NB4 (cell line): Measurements from ENCODE around the gene KLHL30.

Source experiments
- DNase-seq: peaks from one replicate; pipeline ENCODE4 v3.0.0; 2010; ENCODE audit warnings: low read depth
- H3K4me3 ChIP-seq: one replicate; pipeline ENCODE4 v1.5.1; 2011; ENCODE audit warnings: mild to moderate bottlenecking, low read depth, low read length, moderate library complexity
- CTCF ChIP-seq: IDR thresholded peaks from one replicate; pipeline ENCODE4 v1.5.1; 2012; ENCODE audit warnings: low read depth, low read length
- MAX ChIP-seq: IDR thresholded peaks from 2 replicates; pipeline ENCODE4 v1.6.1; 2011; ENCODE audit warnings: low read depth, low read length
- MYC ChIP-seq: IDR thresholded peaks from 2 replicates; pipeline ENCODE4 v1.6.1; 2011; ENCODE audit warnings: low read depth, low read length
- POLR2A ChIP-seq: IDR thresholded peaks from 2 replicates; pipeline ENCODE4 v1.6.1; 2011; ENCODE audit warnings: mild to moderate bottlenecking; ENCODE audit not compliant: insufficient read length; ENCODE audit errors: extremely low read depth

The KLHL30 gene

DNA sequence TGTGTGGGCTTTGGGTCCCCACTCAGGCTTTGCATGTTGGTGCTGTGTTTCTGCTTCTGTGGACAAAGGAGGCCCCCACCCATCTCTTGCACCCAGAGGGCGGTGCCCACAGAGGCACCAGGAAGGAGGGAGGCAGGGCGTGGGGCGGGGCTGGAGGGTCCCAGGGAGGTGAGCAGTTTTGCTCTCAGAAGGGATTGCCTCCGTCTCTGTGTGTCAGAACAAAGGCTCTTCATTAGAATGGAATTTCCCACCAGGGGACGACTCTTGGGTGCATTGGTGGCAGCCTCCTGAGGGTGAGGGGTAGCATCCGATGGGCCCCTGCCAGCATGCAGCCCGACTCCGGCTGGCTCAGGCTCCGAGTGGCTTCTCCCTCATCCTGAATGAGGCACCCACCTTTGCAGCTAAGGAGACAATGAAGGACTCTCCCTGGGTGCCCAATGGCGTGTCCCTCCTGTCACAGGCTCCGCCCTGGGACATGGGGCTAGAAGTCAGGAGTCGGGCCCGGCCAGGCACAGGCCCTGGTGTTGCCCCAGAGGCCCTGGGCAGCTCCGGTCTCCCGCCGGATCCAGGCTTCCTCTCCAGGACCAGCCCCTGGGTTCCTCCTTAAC, 13.3 kb downstream of the KLHL30 start:
- no peak overlapping the region for H3K4me3 ChIP-seq
- DNase-seq = no peak
- TF ChIP-seq CTCF (no peak), POLR2A (no peak), MYC (no peak), MAX (no peak)

DNA sequence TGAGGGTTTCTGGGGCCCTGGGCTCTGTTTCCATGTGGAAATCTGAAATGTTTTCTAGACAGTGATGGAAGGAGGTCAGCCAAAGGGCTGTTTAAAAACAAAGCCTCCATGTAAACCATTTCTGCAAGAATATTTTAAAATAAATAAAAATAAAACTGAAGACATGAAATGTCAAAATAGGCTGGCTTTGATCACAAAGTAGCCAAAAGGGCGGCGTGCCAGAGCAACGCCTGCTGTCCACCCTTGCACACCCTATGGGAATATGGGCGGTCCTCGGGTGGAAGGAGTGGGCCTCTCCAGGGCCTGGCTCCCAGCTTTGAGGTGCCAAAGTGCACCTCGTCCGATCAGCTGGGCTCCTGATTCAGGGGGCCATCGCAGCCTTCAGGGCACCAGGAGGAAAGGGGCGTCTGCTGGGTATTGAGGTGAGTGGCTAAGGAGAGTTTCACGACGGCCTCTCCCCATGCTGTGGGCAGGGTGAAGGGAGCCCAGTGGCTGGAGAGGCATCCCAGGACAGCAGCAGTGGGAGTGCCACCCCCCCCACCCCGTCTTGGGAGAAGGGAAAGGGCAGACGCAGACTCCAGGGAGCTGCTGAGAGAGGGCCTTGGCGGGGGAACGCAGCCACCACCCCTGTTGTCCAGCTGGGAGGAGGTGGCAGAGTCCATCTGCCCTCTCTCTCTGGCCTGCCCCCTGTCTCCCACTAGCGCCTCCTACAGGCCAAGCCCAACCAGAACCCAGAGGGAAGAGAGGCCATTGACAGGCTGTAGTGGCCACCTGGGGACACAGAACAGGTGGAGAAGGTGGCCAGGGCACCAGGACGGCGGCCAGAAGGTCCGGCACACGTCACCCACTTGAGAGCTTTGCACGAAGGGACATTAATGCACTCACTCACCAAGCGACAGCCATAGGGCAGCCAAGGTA, 14.6 kb downstream of the KLHL30 start:
- no peak for DNase-seq
- H3K4me3 ChIP-seq = no peak overlapping the region
- TF ChIP-seq MAX = no peak
- peak; percentile 43 for TF ChIP-seq CTCF

- TF ChIP-seq CTCF = no peak
- TF ChIP-seq MAX = no peak
- TF ChIP-seq MYC = no peak
- no peak for TF ChIP-seq POLR2A
- no peak for DNase-seq
- H3K4me3 ChIP-seq = no peak overlapping the region
Observed at GRCh38 chr2:238154570-238154969, 16.1 kb downstream of the KLHL30 start.

DNA sequence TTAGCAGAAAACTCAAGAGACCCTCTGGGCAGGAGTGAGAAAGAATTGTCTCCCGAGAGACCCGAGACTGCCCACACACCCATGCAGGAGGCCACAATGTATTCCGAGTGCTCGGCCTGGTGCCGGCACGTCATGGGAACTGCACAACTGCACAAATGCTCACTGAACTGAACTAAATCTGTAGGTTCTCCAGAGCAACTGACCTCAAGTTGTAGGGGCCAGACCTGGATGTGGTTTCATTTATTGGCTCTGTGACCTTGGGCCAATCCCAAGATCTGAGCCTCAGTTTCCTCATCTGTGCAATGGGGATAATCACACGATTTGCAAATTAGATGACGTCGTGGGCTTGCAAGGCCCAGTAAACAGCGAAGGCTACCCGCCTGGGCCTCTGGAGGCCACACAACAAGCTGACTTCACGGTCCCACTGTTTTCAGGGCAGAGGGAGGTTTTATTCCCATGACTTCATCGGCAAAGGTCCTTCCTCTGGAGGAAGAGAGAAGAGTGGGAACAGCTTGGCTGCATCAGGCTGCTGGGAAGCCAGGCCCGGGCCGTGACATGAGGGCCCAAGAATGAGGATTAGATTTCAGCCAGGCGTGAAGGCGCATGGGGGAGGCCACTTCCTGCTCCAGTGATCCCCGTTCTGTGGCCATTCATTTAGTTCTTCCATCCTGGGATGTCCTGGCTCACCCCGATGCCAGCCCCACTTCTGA, 16.7 kb downstream of the KLHL30 start:
- TF ChIP-seq MYC = no peak
- no peak for TF ChIP-seq CTCF
- no peak overlapping the region for H3K4me3 ChIP-seq
- DNase-seq = no peak

- H3K4me3 ChIP-seq = no peak overlapping the region
- TF ChIP-seq MYC = no peak
- no peak for TF ChIP-seq MAX
- TF ChIP-seq CTCF = no peak
- TF ChIP-seq POLR2A = no peak
- no peak for DNase-seq
Observed at GRCh38 chr2:238155761-238156694, 17.6 kb downstream of the KLHL30 start.
